COR-L47 (cell line): ENCODE measurements around the gene SPG7.

ENCODE experiments used
- DNase-seq: peaks from one replicate; lab custom pipeline; 2025; lab: John Stamatoyannopoulos, UW

The SPG7 gene

DNA sequence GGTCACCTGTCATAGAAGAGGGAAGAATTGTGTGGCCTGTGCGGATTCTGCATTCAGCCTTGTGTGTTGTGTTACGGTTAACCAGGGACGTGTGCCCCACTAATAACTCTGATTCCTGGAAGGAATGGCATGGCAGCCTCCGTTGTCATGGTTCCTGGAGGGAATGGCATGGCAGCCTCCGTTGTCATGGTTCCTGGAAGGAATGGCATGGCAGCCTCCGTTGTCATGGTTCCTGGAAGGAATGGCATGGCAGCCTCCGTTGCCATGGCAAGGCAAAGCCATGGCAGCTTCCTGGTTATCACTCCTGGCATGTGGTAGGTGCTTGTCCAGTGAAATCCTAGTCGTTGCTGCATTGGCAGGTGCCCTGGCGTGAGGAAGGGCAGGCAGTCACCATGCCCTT lies 8.9 kb downstream of the SPG7 start:
- DNase-seq = no peak

DNA sequence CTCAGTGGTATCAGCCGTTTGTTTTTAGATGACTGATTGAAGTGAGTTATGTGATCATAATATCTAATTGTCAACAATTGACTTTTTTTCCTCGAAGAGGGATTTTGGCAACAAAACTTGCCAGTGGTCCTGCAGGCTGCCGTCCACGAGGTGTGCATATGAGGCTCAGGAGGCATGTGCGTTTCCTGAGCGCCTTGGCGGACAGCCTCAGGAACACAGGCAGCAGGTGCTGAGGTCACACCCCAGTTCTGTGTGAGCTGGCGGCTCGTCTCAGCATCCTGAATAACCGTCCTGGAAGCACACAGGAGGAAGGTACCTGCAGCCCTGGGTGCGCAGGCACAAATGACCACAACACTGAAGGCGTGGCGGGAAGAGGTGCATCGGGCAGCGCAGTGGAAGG lies 11.7 kb downstream of the SPG7 start:
- DNase-seq = no peak

DNA sequence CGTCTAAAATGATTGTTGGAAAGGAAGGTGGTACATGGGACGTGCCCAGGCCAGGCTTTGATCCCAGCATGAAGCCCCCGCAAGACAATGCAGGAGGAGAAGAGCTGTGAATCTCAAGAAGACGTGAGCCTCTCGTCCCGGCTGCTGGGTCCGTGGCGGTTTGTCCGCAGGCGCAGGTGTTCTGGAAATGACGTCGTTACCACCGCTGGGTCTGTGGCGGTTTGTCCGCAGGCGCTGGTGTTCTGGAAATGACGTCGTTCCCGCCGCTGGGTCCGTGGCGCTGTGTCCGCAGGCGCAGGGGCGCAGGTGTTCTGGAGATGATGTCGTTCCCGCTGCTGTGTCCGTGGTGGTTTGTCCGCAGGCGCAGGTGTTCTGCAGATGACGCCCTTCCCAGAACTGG lies 14.1 kb downstream of the SPG7 start:
- DNase-seq = no peak

DNA sequence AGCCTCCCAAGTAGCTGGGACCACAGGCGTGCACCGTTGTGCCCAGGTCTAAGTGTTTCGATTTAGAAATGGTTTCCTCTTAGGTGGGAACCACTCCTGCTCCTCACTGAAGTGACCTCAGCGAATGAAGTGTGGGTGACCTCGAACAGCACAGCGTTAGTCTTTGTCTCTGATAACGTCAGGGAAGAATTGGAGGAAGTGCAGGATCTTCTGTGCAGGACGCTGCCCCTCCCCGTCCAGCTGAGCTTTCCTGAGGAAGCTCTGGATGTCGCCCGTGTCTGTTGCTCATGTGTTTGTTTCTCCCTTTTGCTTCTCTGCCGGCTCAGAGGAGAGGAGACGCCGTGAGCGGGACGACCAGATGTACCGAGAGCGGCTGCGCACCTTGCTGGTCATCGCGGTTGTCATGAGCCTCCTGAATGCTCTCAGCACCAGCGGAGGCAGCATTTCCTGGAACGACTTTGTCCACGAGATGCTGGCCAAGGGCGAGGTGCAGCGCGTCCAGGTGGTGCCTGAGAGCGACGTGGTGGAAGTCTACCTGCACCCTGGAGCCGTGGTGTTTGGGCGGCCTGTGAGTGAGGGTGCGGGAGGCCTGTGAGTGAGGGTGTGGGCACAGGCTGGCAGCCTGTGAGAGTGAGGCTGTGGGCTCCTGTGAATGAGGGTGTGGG lies 15.6 kb downstream of the SPG7 start:
- DNase-seq = no peak

DNA sequence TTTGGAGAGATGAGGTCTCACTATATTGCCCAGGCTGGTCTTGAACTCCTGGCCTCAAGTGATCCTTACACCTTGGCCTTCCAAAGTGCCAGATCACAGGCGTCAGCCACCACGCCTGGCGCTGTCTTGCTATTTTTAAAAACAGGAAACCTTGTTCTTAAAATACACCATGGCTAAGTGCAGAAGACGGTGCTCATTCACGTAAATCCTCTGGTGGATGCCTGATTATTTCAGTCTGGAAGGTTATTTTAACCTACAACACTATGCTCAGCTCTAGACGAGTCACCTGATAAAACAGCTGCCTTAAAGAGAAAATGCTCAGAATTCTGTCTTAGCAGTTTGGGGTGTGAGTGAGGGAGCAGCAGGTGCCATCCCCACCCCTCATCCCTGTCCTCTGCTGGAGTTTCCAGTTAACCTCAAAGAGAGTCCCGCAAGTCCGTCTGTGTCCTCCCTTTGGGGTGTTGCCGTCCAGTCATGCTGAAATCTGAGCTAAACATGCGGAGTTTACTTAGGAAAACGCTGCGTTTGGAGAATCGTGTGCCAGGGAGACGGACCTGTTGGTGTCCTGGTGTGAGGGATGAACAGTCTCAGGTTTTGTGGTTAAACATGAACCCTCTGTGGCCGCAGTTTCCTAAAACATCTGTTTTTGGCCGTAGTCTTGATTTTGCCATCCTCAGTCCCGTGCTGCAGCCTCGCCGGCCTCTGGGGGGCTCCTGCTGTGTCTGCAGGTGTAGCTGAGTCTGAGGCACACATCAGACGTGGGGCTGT lies 17.1 kb downstream of the SPG7 start:
- no peak for DNase-seq

- DNase-seq = no peak
Observed at GRCh38 chr16:89529097-89529496, 20.9 kb downstream of the SPG7 start.

DNA sequence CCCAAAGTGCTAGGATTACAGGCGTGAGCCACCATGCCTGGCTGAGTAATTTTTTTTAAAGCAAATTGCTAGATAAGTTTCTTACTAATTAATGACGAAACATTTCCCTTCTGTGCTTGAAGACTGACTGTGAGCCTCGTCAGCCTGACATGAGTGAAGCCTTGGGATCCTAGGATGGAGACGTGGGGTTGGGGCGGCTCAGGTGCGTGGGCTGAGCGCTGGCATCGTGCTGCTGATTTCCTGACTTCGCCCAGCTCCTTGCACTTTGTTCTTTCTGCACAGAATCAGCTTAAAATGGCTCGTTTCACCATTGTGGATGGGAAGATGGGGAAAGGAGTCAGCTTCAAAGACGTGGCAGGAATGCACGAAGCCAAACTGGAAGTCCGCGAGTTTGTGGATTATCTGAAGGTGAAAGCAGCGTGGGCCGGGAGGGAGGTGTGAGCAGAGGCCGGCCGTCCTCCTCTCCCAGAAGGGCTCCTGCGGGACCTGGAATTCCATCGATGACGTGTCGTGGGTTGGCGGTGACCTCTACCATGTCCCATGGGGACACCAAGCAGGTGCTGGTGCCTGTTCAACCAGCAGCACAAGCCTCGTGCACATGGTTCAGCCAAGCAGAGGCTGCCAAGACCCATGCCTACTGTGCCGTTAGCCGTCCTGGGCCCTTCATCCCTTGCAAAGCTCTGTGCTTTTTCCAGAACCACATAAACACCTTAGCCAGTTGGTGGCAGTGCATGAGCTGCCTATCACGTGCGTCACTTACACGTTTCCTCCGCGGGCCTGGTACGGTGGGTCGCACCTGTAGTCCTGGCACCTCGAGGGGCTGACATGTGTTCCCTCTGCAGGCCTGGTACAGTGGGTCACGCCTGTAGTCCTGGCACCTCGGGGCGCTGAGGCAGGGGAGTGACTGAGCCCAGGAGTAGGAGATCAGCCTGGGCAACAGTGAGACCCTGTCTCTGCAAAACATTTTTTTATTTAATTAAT lies 22.5 kb downstream of the SPG7 start:
- DNase-seq = no peak

DNA sequence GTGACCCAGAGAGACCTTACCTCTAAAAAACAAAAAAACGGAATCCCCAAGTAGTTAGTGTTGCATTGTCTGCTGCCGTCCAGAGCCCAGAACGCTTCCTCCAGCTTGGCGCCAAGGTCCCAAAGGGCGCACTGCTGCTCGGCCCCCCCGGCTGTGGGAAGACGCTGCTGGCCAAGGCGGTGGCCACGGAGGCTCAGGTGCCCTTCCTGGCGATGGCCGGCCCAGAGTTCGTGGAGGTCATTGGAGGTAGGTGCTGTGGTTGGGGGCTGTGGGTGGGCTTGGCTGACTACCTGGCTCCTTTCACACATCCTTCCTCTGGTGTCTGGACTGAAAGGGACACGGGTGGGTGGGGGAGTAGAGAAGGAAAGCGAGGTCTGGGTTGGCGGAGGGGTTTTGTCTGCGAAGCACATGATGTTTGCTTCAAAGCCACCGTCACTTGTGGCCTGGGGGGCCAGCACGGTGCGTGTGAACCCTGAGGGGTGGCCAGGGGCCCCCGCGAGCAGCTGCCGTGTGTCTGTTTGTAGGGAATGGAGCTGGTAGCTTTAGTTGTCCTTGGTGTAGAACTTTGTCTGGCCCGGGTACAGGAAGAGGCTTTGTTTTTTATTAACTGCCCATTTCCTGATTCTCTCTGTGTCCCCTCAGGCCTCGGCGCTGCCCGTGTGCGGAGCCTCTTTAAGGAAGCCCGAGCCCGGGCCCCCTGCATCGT lies 23.8 kb downstream of the SPG7 start:
- no peak for DNase-seq

- no peak for DNase-seq
Observed at GRCh38 chr16:89534252-89534756, 26.1 kb downstream of the SPG7 start.

DNA sequence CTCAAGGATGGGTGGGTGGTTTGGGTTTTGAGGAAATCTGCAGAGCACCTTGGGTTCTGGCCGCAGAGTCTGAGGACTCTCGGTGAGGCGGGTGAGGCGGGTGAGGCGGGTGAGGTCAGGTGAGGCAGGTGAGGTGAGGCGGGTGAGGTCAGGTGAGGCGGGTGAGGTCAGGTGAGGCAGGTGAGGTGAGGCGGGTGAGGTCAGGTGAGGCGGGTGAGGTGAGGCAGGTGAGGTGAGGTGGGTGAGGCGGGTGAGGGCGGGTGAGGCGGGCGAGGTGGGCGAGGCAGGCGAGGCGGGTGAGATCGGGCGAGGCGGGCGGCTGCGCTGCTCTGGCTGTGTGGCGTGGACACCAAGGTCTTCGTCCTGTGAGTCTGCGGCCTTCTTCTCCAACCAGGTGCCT lies 28.2 kb downstream of the SPG7 start:
- DNase-seq = no peak

DNA sequence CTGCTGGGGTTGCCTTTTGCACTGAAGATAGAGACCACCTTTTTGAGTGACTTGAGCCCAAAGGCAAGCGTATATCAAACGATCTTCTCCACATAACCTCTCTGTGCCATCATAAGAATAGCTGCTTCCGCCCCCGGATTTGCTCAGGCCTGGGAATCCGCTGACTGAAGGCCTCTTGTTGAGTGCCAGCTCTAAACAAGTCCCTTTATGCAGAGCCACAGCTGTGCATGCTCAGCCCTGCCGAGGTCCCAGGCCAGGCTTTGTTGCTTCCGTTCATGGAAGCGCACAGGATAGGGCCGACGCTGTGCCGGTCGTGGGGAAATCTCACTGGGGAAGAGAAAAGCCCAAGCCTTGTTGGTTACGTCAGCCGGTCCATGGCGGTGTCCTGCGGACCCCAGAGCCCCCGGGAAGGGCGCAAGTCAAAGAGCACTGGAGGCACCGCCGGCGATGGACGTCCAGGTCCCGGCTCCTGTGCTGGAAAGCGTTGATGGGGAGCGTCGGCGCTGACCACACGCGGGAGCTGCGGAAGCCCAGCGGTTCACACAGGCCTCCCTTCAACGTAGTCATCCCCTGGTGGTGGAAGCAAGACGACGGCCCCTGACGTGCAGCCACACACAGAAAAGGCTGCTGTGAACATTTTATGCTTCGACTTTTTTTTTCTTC lies 28.8 kb downstream of the SPG7 start:
- DNase-seq = no peak

- DNase-seq = no peak
Observed at GRCh38 chr16:89537549-89537925, 29.3 kb downstream of the SPG7 start.

GRCh38 chr16:89538286-89538685 lies 30.1 kb downstream of the SPG7 start:
- no peak for DNase-seq

- no peak for DNase-seq
Observed at GRCh38 chr16:89540557-89540956, 32.4 kb downstream of the SPG7 start.

DNA sequence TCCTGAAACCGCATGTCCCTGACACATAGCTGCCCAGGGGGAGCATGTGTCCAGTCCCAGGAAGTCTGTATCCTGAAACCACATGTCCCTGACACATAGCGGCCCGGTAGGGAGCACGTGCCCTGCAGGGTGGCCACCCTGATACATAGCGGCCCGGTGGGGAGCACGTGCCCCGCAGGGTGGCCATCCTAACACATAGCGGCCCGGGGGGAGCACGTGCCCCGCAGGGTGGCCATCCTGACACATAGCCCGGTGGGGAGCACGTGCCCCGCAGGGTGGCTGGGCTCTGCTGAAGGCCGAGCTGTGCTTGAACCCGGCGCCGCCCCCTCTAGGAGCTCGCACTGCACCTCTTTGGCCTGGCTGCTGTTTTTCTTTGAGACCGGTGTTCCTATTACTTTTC lies 33.6 kb downstream of the SPG7 start:
- DNase-seq = no peak

GRCh38 chr16:89544113-89544512 lies 35.9 kb downstream of the SPG7 start:
- DNase-seq = no peak

DNA sequence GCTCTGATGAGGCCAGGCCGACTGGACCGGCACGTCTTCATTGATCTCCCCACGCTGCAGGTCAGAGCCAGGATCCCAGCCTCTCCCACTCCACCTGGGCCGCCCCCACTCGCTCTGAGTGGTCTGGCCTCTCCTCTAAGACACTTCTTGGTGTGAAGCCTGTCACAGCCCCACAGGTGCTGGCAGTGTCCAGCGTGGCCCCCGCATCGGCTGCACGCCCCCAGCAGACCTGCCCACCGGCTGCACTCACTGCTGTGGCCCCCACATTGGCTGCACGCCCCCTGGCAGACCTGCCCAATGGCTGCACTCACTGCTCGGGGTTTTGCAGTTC lies 36.5 kb downstream of the SPG7 start:
- no peak for DNase-seq

GRCh38 chr16:89545044-89545830 lies 37.0 kb downstream of the SPG7 start:
- no peak for DNase-seq

- no peak for DNase-seq
Observed at GRCh38 chr16:89545831-89546574, 37.8 kb downstream of the SPG7 start.

GRCh38 chr16:89546781-89547180 lies 38.6 kb downstream of the SPG7 start:
- no peak for DNase-seq
